Neural cell (in vitro differentiated cells): ENCODE measurements around the gene FXYD4. TPM values are rescaled to one million over a fixed set of nuclear protein-coding genes. Genes with fewer than 3 reads are reported as not detected.

Experiments used
- H2AFZ ChIP-seq: fragments of 200-600, 300-800 bp; sonication (generic), shearing (Covaris generic); 2 replicates; pipeline ENCODE4 v1.6.0; 2014; ENCODE audit warnings: low read depth, mild to moderate bottlenecking, antibody characterized with exemption, low read length, moderate library complexity
- H3F3A ChIP-seq: fragments of 200-600 bp; shearing (Covaris generic); 2 replicates; pipeline ENCODE4 v1.6.1; 2016; ENCODE audit warnings: mild to moderate bottlenecking, moderate library complexity, mixed read lengths, antibody characterized with exemption, low read length; ENCODE audit not compliant: insufficient read depth, poor library complexity, severe bottlenecking
- H3K27ac ChIP-seq: fragments of 200-600, 300-800 bp; sonication (generic), shearing (Covaris generic); 2 replicates; pipeline ENCODE4 v1.5.1; 2014; ENCODE audit warnings: mild to moderate bottlenecking, low read length, moderate library complexity
- H3K27me3 ChIP-seq: fragments of 300-800, 200-600 bp; sonication (generic), shearing (Covaris generic); 2 replicates; pipeline ENCODE4 v1.6.0; 2014; ENCODE audit warnings: mild to moderate bottlenecking, low read depth, low read length, moderate library complexity; ENCODE audit not compliant: insufficient read depth
- H3K36me3 ChIP-seq: fragments of 300-800, 200-600 bp; sonication (generic), shearing (Covaris generic); 2 replicates; pipeline ENCODE4 v1.5.1; 2014; ENCODE audit warnings: mild to moderate bottlenecking, antibody characterized with exemption, low read length, moderate library complexity; ENCODE audit not compliant: insufficient read depth
- H3K4me2 ChIP-seq: fragments of 300-800, 200-600 bp; sonication (generic), shearing (Covaris generic); 2 replicates; pipeline ENCODE4 v1.6.0; 2014; ENCODE audit warnings: mild to moderate bottlenecking, low read length
- H3K4me3 ChIP-seq: fragments of 300-800, 200-600 bp; sonication (generic), shearing (Covaris generic); 2 replicates; pipeline ENCODE4 v1.5.1; 2014; ENCODE audit warnings: mild to moderate bottlenecking, low read length, moderate library complexity
- H3K79me2 ChIP-seq: fragments of 200-600 bp; shearing (Covaris generic); replicated peaks from 2 replicates; pipeline ENCODE4 v1.6.0; 2014; ENCODE audit warnings: mild to moderate bottlenecking, low read length, moderate library complexity; ENCODE audit not compliant: insufficient read depth
- H3K9ac ChIP-seq: fragments of 300-800, 200-600 bp; sonication (generic), shearing (Covaris generic); 2 replicates; pipeline ENCODE4 v1.6.1; 2016; ENCODE audit warnings: mild to moderate bottlenecking, low read length, mixed read lengths
- H3K9me2 ChIP-seq: fragments of 200-600 bp; shearing (Covaris generic); 2 replicates; pipeline ENCODE4 v1.6.1; 2016; ENCODE audit warnings: mild to moderate bottlenecking, low read length, mixed read lengths; ENCODE audit not compliant: insufficient read depth
- H3K9me3 ChIP-seq: fragments of 200-600, 300-800 bp; sonication (generic), shearing (Covaris generic); 2 replicates; pipeline ENCODE4 v1.6.1; 2016; ENCODE audit warnings: mild to moderate bottlenecking, mixed run types, low read length, moderate library complexity, mixed read lengths
- H4K20me1 ChIP-seq: fragments of 200-600 bp; shearing (Covaris generic); 2 replicates; pipeline ENCODE4 v1.6.1; 2016; ENCODE audit warnings: mild to moderate bottlenecking, mixed run types; ENCODE audit not compliant: insufficient read depth
- EP300 ChIP-seq: fragments of 450-650 bp; conservative IDR thresholded peaks from 2 replicates; pipeline ENCODE4 v1.6.1; 2014; ENCODE audit warnings: antibody characterized with exemption, mild to moderate bottlenecking, moderate library complexity; ENCODE audit not compliant: poor library complexity, severe bottlenecking
- EZH2 ChIP-seq: fragments of 200-600, 300-800 bp; shearing (Covaris generic), sonication (generic); IDR thresholded peaks from 2 replicates; pipeline ENCODE4 v1.6.1; 2014; ENCODE audit warnings: antibody characterized with exemption, low read length, borderline replicate concordance, mild to moderate bottlenecking; ENCODE audit not compliant: insufficient read depth, poor library complexity, severe bottlenecking
- MXI1 ChIP-seq: fragments of 450-650 bp; conservative IDR thresholded peaks from 2 replicates; pipeline ENCODE4 v1.6.1; 2014; ENCODE audit warnings: antibody characterized with exemption, mild to moderate bottlenecking; ENCODE audit not compliant: poor library complexity, severe bottlenecking
- POLR2AphosphoS5 ChIP-seq: IDR thresholded peaks from 2 replicates; pipeline ENCODE4 v1.6.1; 2012
- RAD21 ChIP-seq: fragments of 450-650 bp; conservative IDR thresholded peaks from 2 replicates; pipeline ENCODE4 v1.6.1; 2014; ENCODE audit warnings: antibody characterized with exemption, mild to moderate bottlenecking, moderate library complexity
- REST ChIP-seq: IDR thresholded peaks from 2 replicates; pipeline ENCODE4 v1.6.1; 2012; ENCODE audit warnings: borderline replicate concordance
- SMC3 ChIP-seq: fragments of 450-650 bp; conservative IDR thresholded peaks from 2 replicates; pipeline ENCODE4 v1.6.1; 2014; ENCODE audit warnings: antibody characterized with exemption, mild to moderate bottlenecking, moderate library complexity; ENCODE audit not compliant: poor library complexity
- TAF1 ChIP-seq: IDR thresholded peaks from 2 replicates; pipeline ENCODE4 v1.6.1; 2012; ENCODE audit warnings: low read depth
- polyA plus RNA-seq: library from polyadenylated mRNA; depleted of rRNA; stranded (reverse); fragments of >200 nt; gene quantifications from 2 replicates; pipeline ENCODE4 v1.2.3, GENCODE V29; 2014
- TF ChIP-seq, protein P1 (sequence below): fragments of 450-650 bp; IDR thresholded peaks from 2 replicates; pipeline ENCODE4 v1.5.1; 2014; ENCODE audit warnings: antibody characterized with exemption, mild to moderate bottlenecking, moderate library complexity; ENCODE audit not compliant: poor library complexity, severe bottlenecking

FXYD4 gene
- polyA plus RNA-seq, 1 donor from 2014 or later: not detected

DNA sequence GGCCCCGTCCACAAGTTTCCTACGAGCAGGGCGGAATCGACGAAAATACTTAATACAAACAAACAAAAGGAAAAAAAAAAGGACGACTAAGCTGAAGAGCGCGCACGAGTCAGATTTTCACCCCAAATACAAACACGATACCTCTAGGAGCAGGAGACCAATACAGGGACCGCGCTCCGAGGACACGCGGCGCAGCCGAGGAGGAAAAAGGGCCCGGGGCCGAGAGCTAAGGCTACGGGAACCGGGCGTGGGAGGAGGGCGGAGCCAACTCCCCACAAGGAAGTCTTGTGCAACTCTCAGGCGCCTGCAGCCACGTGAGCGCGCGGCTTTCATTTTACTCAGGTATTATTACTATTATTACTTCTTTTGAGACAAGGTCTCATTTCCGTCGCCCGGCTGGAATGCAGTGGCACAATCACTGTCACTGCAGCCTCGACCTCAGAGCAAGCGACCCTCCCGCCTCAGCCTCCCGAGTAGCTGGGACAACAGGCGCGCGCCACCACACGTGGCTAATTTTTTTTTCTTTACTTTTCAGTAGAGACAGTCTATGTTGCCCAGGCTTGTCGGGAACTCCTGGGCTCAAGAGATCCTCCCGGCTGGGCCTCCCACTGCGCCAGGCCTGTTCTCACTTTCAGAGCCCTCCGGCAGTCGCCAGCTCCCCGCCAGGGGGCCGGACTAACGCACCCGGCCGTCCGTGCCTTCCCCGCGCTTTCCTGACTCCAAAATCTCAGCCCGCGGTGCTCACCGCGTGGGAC lies 36.3 kb downstream of the FXYD4 start:
- Histone ChIP-seq H3K4me2 (peak overlapping the region; percentile 15), H2AFZ (peak overlapping the region; percentile 14), H3K4me3 (peak overlapping the region; percentile 81), H4K20me1 (no peaks in the 10 kb centered on the region), H3K9me3 (no peaks in the 10 kb centered on the region), H3K27ac (peak overlapping the region; percentile 71), H3K9me2 (no peaks in the 10 kb centered on the region), H3K79me2 (peaks cover 33% of the 10 kb centered on the region), H3K27me3 (peaks cover 5% of the 10 kb centered on the region), H3K36me3 (no peaks in the 10 kb centered on the region), H3K9ac (peak overlapping the region; percentile 72), H3F3A (no peaks in the 10 kb centered on the region)
- TF ChIP-seq, protein P1, sequence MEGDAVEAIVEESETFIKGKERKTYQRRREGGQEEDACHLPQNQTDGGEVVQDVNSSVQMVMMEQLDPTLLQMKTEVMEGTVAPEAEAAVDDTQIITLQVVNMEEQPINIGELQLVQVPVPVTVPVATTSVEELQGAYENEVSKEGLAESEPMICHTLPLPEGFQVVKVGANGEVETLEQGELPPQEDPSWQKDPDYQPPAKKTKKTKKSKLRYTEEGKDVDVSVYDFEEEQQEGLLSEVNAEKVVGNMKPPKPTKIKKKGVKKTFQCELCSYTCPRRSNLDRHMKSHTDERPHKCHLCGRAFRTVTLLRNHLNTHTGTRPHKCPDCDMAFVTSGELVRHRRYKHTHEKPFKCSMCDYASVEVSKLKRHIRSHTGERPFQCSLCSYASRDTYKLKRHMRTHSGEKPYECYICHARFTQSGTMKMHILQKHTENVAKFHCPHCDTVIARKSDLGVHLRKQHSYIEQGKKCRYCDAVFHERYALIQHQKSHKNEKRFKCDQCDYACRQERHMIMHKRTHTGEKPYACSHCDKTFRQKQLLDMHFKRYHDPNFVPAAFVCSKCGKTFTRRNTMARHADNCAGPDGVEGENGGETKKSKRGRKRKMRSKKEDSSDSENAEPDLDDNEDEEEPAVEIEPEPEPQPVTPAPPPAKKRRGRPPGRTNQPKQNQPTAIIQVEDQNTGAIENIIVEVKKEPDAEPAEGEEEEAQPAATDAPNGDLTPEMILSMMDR: peak; percentile 14
- no peak for TF ChIP-seq EP300
- no peak for TF ChIP-seq SMC3
- no peak for TF ChIP-seq RAD21
- TF ChIP-seq REST: no peak
- TF ChIP-seq MXI1: peak; percentile 83
- no peak for TF ChIP-seq POLR2AphosphoS5
- TF ChIP-seq TAF1: peak; percentile 40
- no peak for TF ChIP-seq EZH2

GRCh38 chr10:43408331-43408709 lies 36.9 kb downstream of the FXYD4 start:
- Histone ChIP-seq H3K9me2 (no peaks in the 10 kb centered on the region), H3K27me3 (peaks cover 5% of the 10 kb centered on the region), H2AFZ (no peak overlapping the region), H3K27ac (peak overlapping the region; percentile 71), H3K9me3 (no peaks in the 10 kb centered on the region), H3K4me2 (peak overlapping the region; percentile 15), H4K20me1 (no peaks in the 10 kb centered on the region), H3K4me3 (peak overlapping the region; percentile 81), H3K9ac (peak overlapping the region; percentile 72), H3K36me3 (no peaks in the 10 kb centered on the region), H3F3A (no peaks in the 10 kb centered on the region), H3K79me2 (peaks cover 27% of the 10 kb centered on the region)
- TF ChIP-seq RAD21 (no peak), TAF1 (no peak), EP300 (no peak), MXI1 (no peak), POLR2AphosphoS5 (no peak), EZH2 (no peak), SMC3 (no peak), REST (no peak)
- TF ChIP-seq, protein P1: no peak
